Vagina (tissue), 2 donors: ENCODE measurements around the gene NR1H4. TPM values are rescaled to one million over a fixed set of nuclear protein-coding genes. Genes with fewer than 3 reads are reported as not detected.

ENCODE experiments used
- DNase-seq, 2 donors: peaks; one replicate each; pipeline ENCODE4 v3.0.0-alpha.2; 2017; ENCODE audit errors: extremely low spot score in 2 of 2
- H3K27ac ChIP-seq: fragments of 200-600 bp; sonication (generic); one replicate; pipeline ENCODE4 v1.5.1; 2019
- H3K27me3 ChIP-seq: fragments of 200-600 bp; sonication (generic); one replicate; pipeline ENCODE4 v1.5.1; 2019
- H3K36me3 ChIP-seq, 2 donors: fragments of 200-600 bp; sonication (generic); one replicate each; pipeline ENCODE4 v1.5.1; 2017 to 2019
- H3K4me1 ChIP-seq: fragments of 200-600 bp; sonication (generic); one replicate; pipeline ENCODE4 v1.5.1; 2019
- H3K4me3 ChIP-seq, 2 donors: fragments of 200-600 bp; sonication (generic); 1 replicate in 1 of 2; 2 replicates in 1 of 2; pipeline ENCODE4 v1.5.1; 2016 to 2019
- H3K9me3 ChIP-seq: fragments of 200-600 bp; sonication (generic); one replicate; pipeline ENCODE4 v1.5.1; 2019
- CTCF ChIP-seq, 3 experiments: fragments of 450-650 bp in 2 of 3; fragments of 200-600 bp in 1 of 3; sonication (generic) in 1 of 3; IDR thresholded peaks; one replicate each; pipeline ENCODE4 v1.5.1; 2017 to 2019; ENCODE audit warnings: antibody characterized with exemption in 3 of 3, mild to moderate bottlenecking in 2 of 3, moderate library complexity in 2 of 3
- POLR2A ChIP-seq, 2 donors: fragments of 450-650 bp; IDR thresholded peaks; one replicate each; pipeline ENCODE4 v1.6.1; 2017; ENCODE audit warnings: antibody characterized with exemption in 2 of 2, mild to moderate bottlenecking in 2 of 2, moderate library complexity in 2 of 2
- POLR2AphosphoS5 ChIP-seq, 2 donors: sonication (generic); formaldehyde crosslinking; IDR thresholded peaks; one replicate each; pipeline ENCODE4 v1.9.0; 2017; ENCODE audit warnings: antibody characterized with exemption in 2 of 2, mild to moderate bottlenecking in 2 of 2, low read depth in 1 of 2; ENCODE audit not compliant: insufficient read depth in 1 of 2
- intact Hi-C: fragments of 100-400 bp; cut with DNase I; formaldehyde crosslinking; loops from one replicate; pipeline ENCODE4 v1.15.1; 2023
- total RNA-seq: library from RNA; depleted of rRNA; stranded (reverse); fragments of >200 nt; gene quantifications from one replicate; pipeline ENCODE4 v1.2.3, GENCODE V29; 2016

Gene NR1H4
- total RNA-seq, 1 donor from 2014 or later, result not detected

GRCh38 chr12:100564090-100564489 lies 90.4 kb downstream of the NR1H4 start:
- no peaks in the 10 kb centered on the region for H3K9me3 ChIP-seq
- TF ChIP-seq POLR2A (IDR thresholded peaks at IDR 0.05) (no peak), POLR2AphosphoS5 (IDR thresholded peaks at IDR 0.05; ENCODE audit: insufficient read depth in 1 of 2, low read depth in 1 of 2) (no peak), CTCF (IDR thresholded peaks at IDR 0.05) (no peak)
- H3K4me3 ChIP-seq, result no peak overlapping the region
- H3K27ac ChIP-seq, result no peak overlapping the region
- no peaks in the 10 kb centered on the region for H3K4me1 ChIP-seq
- no peak for DNase-seq
- no peaks in the 10 kb centered on the region for H3K27me3 ChIP-seq
- intact Hi-C loops, result no loop called here
- H3K36me3 ChIP-seq, result no peaks in the 10 kb centered on the region

GRCh38 chr12:100564905-100565467 lies 91.3 kb downstream of the NR1H4 start:
- TF ChIP-seq POLR2A (IDR thresholded peaks at IDR 0.05) (no peak), POLR2AphosphoS5 (IDR thresholded peaks at IDR 0.05; ENCODE audit: insufficient read depth in 1 of 2, low read depth in 1 of 2) (no peak), CTCF (IDR thresholded peaks at IDR 0.05) (no peak)
- H3K4me3 ChIP-seq, result no peak overlapping the region
- no peaks in the 10 kb centered on the region for H3K36me3 ChIP-seq
- H3K27ac ChIP-seq, result no peak overlapping the region
- no peaks in the 10 kb centered on the region for H3K9me3 ChIP-seq
- intact Hi-C loops, result no loop called here
- H3K4me1 ChIP-seq, result no peaks in the 10 kb centered on the region
- DNase-seq, result no peak
- no peaks in the 10 kb centered on the region for H3K27me3 ChIP-seq

GRCh38 chr12:100565987-100566545 lies 92.4 kb downstream of the NR1H4 start:
- no peaks in the 10 kb centered on the region for H3K4me1 ChIP-seq
- H3K27me3 ChIP-seq, result no peaks in the 10 kb centered on the region
- H3K27ac ChIP-seq, result no peak overlapping the region
- intact Hi-C loops, result no loop called here
- H3K4me3 ChIP-seq, result no peak overlapping the region
- no peaks in the 10 kb centered on the region for H3K9me3 ChIP-seq
- H3K36me3 ChIP-seq, result no peaks in the 10 kb centered on the region
- no peak for DNase-seq
- TF ChIP-seq POLR2A (IDR thresholded peaks at IDR 0.05) (no peak), CTCF (IDR thresholded peaks at IDR 0.05) (no peak), POLR2AphosphoS5 (IDR thresholded peaks at IDR 0.05; ENCODE audit: insufficient read depth in 1 of 2, low read depth in 1 of 2) (no peak)

GRCh38 chr12:100566887-100567637 lies 93.4 kb downstream of the NR1H4 start:
- no peaks in the 10 kb centered on the region for H3K36me3 ChIP-seq
- H3K27me3 ChIP-seq, result no peaks in the 10 kb centered on the region
- H3K9me3 ChIP-seq, result no peaks in the 10 kb centered on the region
- TF ChIP-seq POLR2A (IDR thresholded peaks at IDR 0.05) (no peak), CTCF (IDR thresholded peaks at IDR 0.05) (no peak), POLR2AphosphoS5 (IDR thresholded peaks at IDR 0.05; ENCODE audit: insufficient read depth in 1 of 2, low read depth in 1 of 2) (no peak)
- intact Hi-C loops, result no loop called here
- DNase-seq, result no peak
- H3K4me1 ChIP-seq, result no peaks in the 10 kb centered on the region
- H3K4me3 ChIP-seq, result no peak overlapping the region
- no peak overlapping the region for H3K27ac ChIP-seq

- no peak overlapping the region for H3K4me3 ChIP-seq
- H3K27me3 ChIP-seq, result no peaks in the 10 kb centered on the region
- H3K9me3 ChIP-seq, result no peaks in the 10 kb centered on the region
- no peaks in the 10 kb centered on the region for H3K4me1 ChIP-seq
- intact Hi-C loops, result no loop called here
- TF ChIP-seq POLR2A (IDR thresholded peaks at IDR 0.05) (no peak), POLR2AphosphoS5 (IDR thresholded peaks at IDR 0.05; ENCODE audit: insufficient read depth in 1 of 2, low read depth in 1 of 2) (no peak), CTCF (IDR thresholded peaks at IDR 0.05) (no peak)
- no peaks in the 10 kb centered on the region for H3K36me3 ChIP-seq
- no peak for DNase-seq
- H3K27ac ChIP-seq, result no peak overlapping the region
These were observed 94.3 kb downstream of the NR1H4 start for GRCh38 chr12:100567945-100568344.
